ENCODE measurements around the gene HECW1.

DNA sequence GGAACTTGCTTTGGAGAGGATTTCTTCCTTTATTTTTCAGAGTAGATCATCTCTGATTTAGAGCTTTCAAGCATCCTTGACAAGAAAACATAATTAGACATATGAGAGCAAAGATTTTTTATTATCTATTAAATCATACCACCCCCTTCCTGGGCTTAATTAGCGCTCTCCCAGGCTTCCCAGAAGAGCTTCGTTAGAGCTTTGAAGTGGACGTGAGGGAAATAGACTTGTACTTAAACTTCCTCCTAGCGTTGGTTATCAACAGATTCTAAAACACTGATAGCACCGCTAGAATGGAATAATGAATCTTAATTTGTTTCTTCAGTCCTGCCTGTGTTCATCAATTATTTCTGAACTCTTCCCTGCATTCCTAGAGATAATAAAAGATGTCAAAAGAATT lies 296.5 kb downstream of the HECW1 start:
- TF ChIP-seq CTCF (IDR thresholded peaks at IDR 0.05): no peak
- no peak for TF ChIP-seq EZH2 (IDR thresholded peaks at IDR 0.05; ENCODE audit: borderline replicate concordance, insufficient read depth, low read depth, low read length, poor library complexity, severe bottlenecking)

Data from B cell (primary cell).